NCI-H2196 (cell line): ENCODE data around the gene COQ6.
"Not testable (repeated sequence)": the region's sequence is repeated elsewhere in the genome, so short reads cannot be mapped to it uniquely, and the experiment has no call there.

Experiments
- DNase-seq: peaks from one replicate; lab custom pipeline; 2025; ENCODE audit not compliant: unreplicated experiment; lab: John Stamatoyannopoulos, UW

Gene COQ6

GRCh38 chr14:73977896-73978295 is 27.8 kb downstream of the COQ6 start:
- no peak for DNase-seq

GRCh38 chr14:73988065-73988464 is 38.0 kb downstream of the COQ6 start:
- DNase-seq: no peak

- DNase-seq: not testable (repeated sequence)
These were observed 38.6 kb downstream of the COQ6 start for GRCh38 chr14:73988656-73989055.

GRCh38 chr14:73991092-73991491 is 41.0 kb downstream of the COQ6 start:
- no peak for DNase-seq

- not testable (repeated sequence) for DNase-seq
These were observed 44.8 kb downstream of the COQ6 start for GRCh38 chr14:73994926-73995325.

GRCh38 chr14:73995977-73996378 is 45.9 kb downstream of the COQ6 start:
- no peak for DNase-seq

- no peak for DNase-seq
These were observed 46.6 kb downstream of the COQ6 start for GRCh38 chr14:73996731-73997107.

- DNase-seq: no peak
These were observed 47.2 kb downstream of the COQ6 start for GRCh38 chr14:73997108-73997943.

- DNase-seq: no peak
These were observed 47.9 kb downstream of the COQ6 start for GRCh38 chr14:73997944-73998447.

GRCh38 chr14:73998726-73999125 is 48.6 kb downstream of the COQ6 start:
- DNase-seq: no peak

- DNase-seq: not testable (repeated sequence)
These were observed 55.6 kb downstream of the COQ6 start for GRCh38 chr14:74005664-74006063.

GRCh38 chr14:74008843-74009499 is 58.9 kb downstream of the COQ6 start:
- DNase-seq: no peak
